ENCODE data around the gene UPK1A.

Gene UPK1A

GRCh38 chr19:35657904-35658700, 8.2 kb upstream of the UPK1A start:
- no peak overlapping the region for H3K9ac ChIP-seq
- H3K4me3 ChIP-seq (ENCODE audit: low read depth, low read length) = no peak overlapping the region
- H2AFZ ChIP-seq = no peak overlapping the region
- H3K36me3 ChIP-seq (ENCODE audit: control insufficient read depth, insufficient read depth, low read length) = no peaks in the 10 kb centered on the region
- H3K9me3 ChIP-seq (ENCODE audit: control insufficient read depth, low read length) = no peaks in the 10 kb centered on the region
- H3K4me2 ChIP-seq (ENCODE audit: low read length) = no peak overlapping the region
- H3K79me2 ChIP-seq = no peaks in the 10 kb centered on the region
- H3K27me3 ChIP-seq (ENCODE audit: control insufficient read depth, insufficient read depth, low read length) = no peaks in the 10 kb centered on the region
- H3K4me1 ChIP-seq = no peaks in the 10 kb centered on the region
- no peak for TF ChIP-seq CTCF (IDR thresholded peaks at IDR 0.05)
- no peak overlapping the region for H3K27ac ChIP-seq

GRCh38 chr19:35661995-35662340, 4.3 kb upstream of the UPK1A start:
- Histone ChIP-seq H3K9ac (no peak overlapping the region), H3K36me3 (ENCODE audit: control insufficient read depth, insufficient read depth, low read length) (no peaks in the 10 kb centered on the region), H2AFZ (no peak overlapping the region), H3K4me3 (ENCODE audit: low read depth, low read length) (no peak overlapping the region), H3K4me2 (ENCODE audit: low read length) (no peak overlapping the region), H3K27me3 (ENCODE audit: control insufficient read depth, insufficient read depth, low read length) (no peaks in the 10 kb centered on the region), H3K9me3 (ENCODE audit: control insufficient read depth, low read length) (no peaks in the 10 kb centered on the region), H3K4me1 (no peaks in the 10 kb centered on the region), H3K79me2 (no peaks in the 10 kb centered on the region), H3K27ac (no peak overlapping the region)
- TF ChIP-seq CTCF (IDR thresholded peaks at IDR 0.05) = no peak

GRCh38 chr19:35663981-35664380, 2.3 kb upstream of the UPK1A start:
- no peak overlapping the region for H3K4me2 ChIP-seq (ENCODE audit: low read length)
- H2AFZ ChIP-seq = no peak overlapping the region
- no peaks in the 10 kb centered on the region for H3K36me3 ChIP-seq (ENCODE audit: control insufficient read depth, insufficient read depth, low read length)
- H3K4me3 ChIP-seq (ENCODE audit: low read depth, low read length) = no peak overlapping the region
- H3K27ac ChIP-seq = no peak overlapping the region
- no peaks in the 10 kb centered on the region for H3K79me2 ChIP-seq
- TF ChIP-seq CTCF (IDR thresholded peaks at IDR 0.05) = no peak
- no peaks in the 10 kb centered on the region for H3K9me3 ChIP-seq (ENCODE audit: control insufficient read depth, low read length)
- no peak overlapping the region for H3K9ac ChIP-seq
- no peaks in the 10 kb centered on the region for H3K27me3 ChIP-seq (ENCODE audit: control insufficient read depth, insufficient read depth, low read length)
- no peaks in the 10 kb centered on the region for H3K4me1 ChIP-seq

- no peaks in the 10 kb centered on the region for H3K27me3 ChIP-seq (ENCODE audit: control insufficient read depth, insufficient read depth, low read length)
- H3K79me2 ChIP-seq = no peaks in the 10 kb centered on the region
- TF ChIP-seq CTCF (IDR thresholded peaks at IDR 0.05) = no peak
- no peak overlapping the region for H3K27ac ChIP-seq
- no peaks in the 10 kb centered on the region for H3K36me3 ChIP-seq (ENCODE audit: control insufficient read depth, insufficient read depth, low read length)
- no peak overlapping the region for H3K4me2 ChIP-seq (ENCODE audit: low read length)
- no peak overlapping the region for H3K9ac ChIP-seq
- no peaks in the 10 kb centered on the region for H3K4me1 ChIP-seq
- no peaks in the 10 kb centered on the region for H3K9me3 ChIP-seq (ENCODE audit: control insufficient read depth, low read length)
- no peak overlapping the region for H3K4me3 ChIP-seq (ENCODE audit: low read depth, low read length)
- H2AFZ ChIP-seq = no peak overlapping the region
These were observed 1.2 kb upstream of the UPK1A start for GRCh38 chr19:35665157-35665556.

- no peak overlapping the region for H3K27ac ChIP-seq
- no peak for TF ChIP-seq CTCF (IDR thresholded peaks at IDR 0.05)
- H3K27me3 ChIP-seq (ENCODE audit: control insufficient read depth, insufficient read depth, low read length) = no peaks in the 10 kb centered on the region
- no peak overlapping the region for H3K4me3 ChIP-seq (ENCODE audit: low read depth, low read length)
- no peak overlapping the region for H2AFZ ChIP-seq
- H3K4me2 ChIP-seq (ENCODE audit: low read length) = no peak overlapping the region
- H3K79me2 ChIP-seq = no peaks in the 10 kb centered on the region
- H3K9ac ChIP-seq = no peak overlapping the region
- no peaks in the 10 kb centered on the region for H3K9me3 ChIP-seq (ENCODE audit: control insufficient read depth, low read length)
- H3K4me1 ChIP-seq = no peaks in the 10 kb centered on the region
- H3K36me3 ChIP-seq (ENCODE audit: control insufficient read depth, insufficient read depth, low read length) = no peaks in the 10 kb centered on the region
These were observed 713 bp upstream of the UPK1A start for GRCh38 chr19:35665604-35666003.

Measured in parathyroid adenoma (tissue), 2 donors.